CD14-positive monocyte (primary cell): ENCODE results near the gene UBXN11. TPM values are rescaled to one million over a fixed set of nuclear protein-coding genes. Genes with fewer than 3 reads are reported as not detected.
A peak's percentile ranks its signal among the peaks of the same experiment; 100 is the strongest.

ENCODE experiments used
- DNase-seq, 3 donors: peaks; one replicate each; pipeline ENCODE4 v3.0.0-alpha.2; 2011 to 2022
- H2AFZ ChIP-seq: 2 replicates; pipeline ENCODE4 v1.6.0; 2012; ENCODE audit warnings: mild to moderate bottlenecking, low read depth, low read length, inconsistent platforms; ENCODE audit not compliant: insufficient read depth, poor library complexity, severe bottlenecking
- H3K27ac ChIP-seq, 2 donors: 1 replicate in 1 of 2; 2 replicates in 1 of 2; pipeline ENCODE4 v1.5.1; 2012 to 2013; ENCODE audit warnings: low read length in 2 of 2, control low read depth in 1 of 2, inconsistent platforms in 1 of 2, low read depth in 1 of 2, mild to moderate bottlenecking in 1 of 2
- H3K27me3 ChIP-seq, 2 donors: one replicate each; pipeline versions ENCODE4 v1.6.0 to v1.6.1; 2011 to 2013; ENCODE audit warnings: low read length in 2 of 2; ENCODE audit not compliant: control insufficient read depth in 2 of 2, insufficient read depth in 2 of 2
- H3K36me3 ChIP-seq, 2 donors: replicated peaks in 1 of 2; 1 replicate in 1 of 2; 2 replicates in 1 of 2; pipeline versions ENCODE4 v1.5.1 to v1.6.1; 2012 to 2013; ENCODE audit warnings: low read length in 2 of 2, control low read depth in 1 of 2, inconsistent platforms in 1 of 2, mild to moderate bottlenecking in 1 of 2; ENCODE audit not compliant: insufficient read depth in 2 of 2, control insufficient read depth in 1 of 2
- H3K4me1 ChIP-seq, 2 donors: 1 replicate in 1 of 2; 2 replicates in 1 of 2; pipeline versions ENCODE4 v1.5.1 to v1.6.1; 2012 to 2013; ENCODE audit warnings: low read length in 2 of 2, control low read depth in 1 of 2, inconsistent platforms in 1 of 2, mild to moderate bottlenecking in 1 of 2, moderate library complexity in 1 of 2; ENCODE audit not compliant: insufficient read depth in 2 of 2, control insufficient read depth in 1 of 2
- H3K4me2 ChIP-seq: replicated peaks from 2 replicates; pipeline ENCODE3; 2012; ENCODE audit warnings: low read length, moderate library complexity, mild to moderate bottlenecking; ENCODE audit not compliant: poor library complexity, severe bottlenecking; ENCODE audit errors: extremely low read depth
- H3K4me3 ChIP-seq, 3 experiments: fragments of 200-600 bp in 1 of 3; sonication (generic) in 1 of 3; replicated peaks in 1 of 3; 1 replicate in 2 of 3; 2 replicates in 1 of 3; pipeline ENCODE4 v1.5.1; 2011 to 2013; ENCODE audit warnings: low read length in 3 of 3, mild to moderate bottlenecking in 3 of 3, control low read depth in 2 of 3, low read depth in 2 of 3, inconsistent platforms in 1 of 3, moderate library complexity in 1 of 3
- H3K79me2 ChIP-seq: 2 replicates; pipeline ENCODE4 v1.6.0; 2012; ENCODE audit warnings: mild to moderate bottlenecking, control low read depth, inconsistent platforms, low read length, moderate library complexity; ENCODE audit not compliant: insufficient read depth
- H3K9ac ChIP-seq: 2 replicates; pipeline ENCODE4 v1.6.0; 2017; ENCODE audit warnings: low read length, mild to moderate bottlenecking; ENCODE audit not compliant: insufficient read depth, poor library complexity, severe bottlenecking
- H3K9me3 ChIP-seq, 2 donors: replicated peaks in 1 of 2; 1 replicate in 1 of 2; 2 replicates in 1 of 2; pipeline versions ENCODE4 v1.5.1 to v1.6.1; 2012 to 2013; ENCODE audit warnings: low read length in 2 of 2, control low read depth in 1 of 2; ENCODE audit not compliant: control insufficient read depth in 1 of 2, insufficient read depth in 1 of 2
- H4K20me1 ChIP-seq: 2 replicates; pipeline ENCODE4 v1.6.0; 2012; ENCODE audit warnings: mild to moderate bottlenecking, low read length, control low read depth, moderate library complexity; ENCODE audit not compliant: insufficient read depth
- H3K27ac Mint-ChIP-seq, 7 donors: one replicate each; pipeline ENCODE4 v1.8.0; 2020; ENCODE audit warnings: mild to moderate bottlenecking in 7 of 7, mixed read lengths in 7 of 7, moderate library complexity in 6 of 7, inconsistent platforms in 2 of 7
- H3K27me3 Mint-ChIP-seq, 3 donors: one replicate each; pipeline ENCODE4 v1.8.0; 2021 to 2022; ENCODE audit warnings: low read depth in 3 of 3, mild to moderate bottlenecking in 3 of 3, mixed read lengths in 3 of 3, moderate library complexity in 3 of 3, inconsistent platforms in 1 of 3
- H3K36me3 Mint-ChIP-seq, 2 donors: one replicate each; pipeline ENCODE4 v1.8.0; 2020; ENCODE audit warnings: mixed read lengths in 2 of 2, inconsistent platforms in 1 of 2, mild to moderate bottlenecking in 1 of 2
- H3K4me1 Mint-ChIP-seq: one replicate; pipeline ENCODE4 v1.8.0; 2020; ENCODE audit warnings: mild to moderate bottlenecking, mixed read lengths
- H3K4me3 Mint-ChIP-seq, 2 donors: one replicate each; pipeline ENCODE4 v1.8.0; 2020; ENCODE audit warnings: mild to moderate bottlenecking in 2 of 2, mixed read lengths in 2 of 2, moderate library complexity in 1 of 2
- H3K9me3 Mint-ChIP-seq, 7 donors: one replicate each; pipeline ENCODE4 v1.8.0; 2020 to 2022; ENCODE audit warnings: mixed read lengths in 7 of 7, mild to moderate bottlenecking in 6 of 7, moderate library complexity in 6 of 7, inconsistent platforms in 2 of 7
- WGBS: methylation state at CpG from one replicate; pipeline ENCODE4 v1.1.5; 2013; ENCODE audit warnings: missing lambda C conversion rate; ENCODE audit not compliant: insufficient coverage; 5-methylcytosine and 5-hydroxymethylcytosine counted together
- intact Hi-C, 2 donors: fragments of 100-400 bp; cut with micrococcal nuclease; formaldehyde crosslinking; loops; one replicate each; pipeline versions ENCODE4 v1.15.0 to v1.15.1; 2023
- polyA plus RNA-seq, 3 donors: library from polyadenylated mRNA; depleted of rRNA in 1 of 3; unstranded in 2 of 3; stranded (reverse) in 1 of 3; fragments of 300-500 nt in 2 of 3; fragments of >200 nt in 1 of 3; fragmentation: Illumina TruSeq in 2 of 3; gene quantifications; 1 replicate in 2 of 3; 2 replicates in 1 of 3; pipeline ENCODE4 v1.2.3, GENCODE V29; 2012 to 2021
- TF ChIP-seq, protein P1 (sequence below): fragments of 200-600 bp; IDR thresholded peaks from one replicate; pipeline ENCODE4 v1.8.0; 2022; ENCODE audit warnings: antibody characterized with exemption, mild to moderate bottlenecking

Gene UBXN11
- polyA plus RNA-seq, 3 donors: 48.0 to 885 (median 52.1) TPM

DNA sequence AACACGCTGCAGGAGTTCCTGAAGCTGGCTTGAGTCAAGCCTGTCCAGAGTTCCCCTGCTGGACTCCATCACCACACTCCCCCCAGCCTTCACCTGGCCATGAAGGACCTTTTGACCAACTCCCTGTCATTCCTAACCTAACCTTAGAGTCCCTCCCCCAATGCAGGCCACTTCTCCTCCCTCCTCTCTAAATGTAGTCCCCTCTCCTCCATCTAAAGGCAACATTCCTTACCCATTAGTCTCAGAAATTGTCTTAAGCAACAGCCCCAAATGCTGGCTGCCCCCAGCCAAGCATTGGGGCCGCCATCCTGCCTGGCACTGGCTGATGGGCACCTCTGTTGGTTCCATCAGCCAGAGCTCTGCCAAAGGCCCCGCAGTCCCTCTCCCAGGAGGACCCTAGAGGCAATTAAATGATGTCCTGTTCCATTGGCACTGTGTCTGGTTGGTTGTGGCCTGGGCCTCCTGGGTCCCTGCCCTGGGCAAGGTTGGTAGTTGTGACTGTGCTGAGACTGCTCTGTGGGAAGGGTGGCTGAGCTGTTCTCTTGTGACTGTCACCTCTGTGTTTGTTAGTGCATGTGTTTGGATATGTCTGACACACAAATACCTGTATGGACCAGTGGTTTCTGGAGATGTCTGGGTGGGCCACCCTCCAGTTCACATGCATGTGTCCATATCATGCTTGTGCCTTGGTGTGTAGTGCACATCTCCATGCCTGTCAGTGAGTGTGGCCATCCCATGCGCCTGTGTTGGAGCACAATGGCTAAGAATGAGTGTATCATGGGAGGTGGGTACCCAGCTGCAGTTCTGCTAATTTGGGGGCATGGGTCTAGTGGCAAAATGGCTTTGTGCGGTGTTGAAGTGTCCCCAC lies 25.1 kb downstream of the UBXN11 start:
- 100% methylated on average over 3 of the region's 5 CpGs for WGBS
- DNase-seq: no peak
- peak overlapping the region; percentile 92 for H3K4me2 ChIP-seq

DNA sequence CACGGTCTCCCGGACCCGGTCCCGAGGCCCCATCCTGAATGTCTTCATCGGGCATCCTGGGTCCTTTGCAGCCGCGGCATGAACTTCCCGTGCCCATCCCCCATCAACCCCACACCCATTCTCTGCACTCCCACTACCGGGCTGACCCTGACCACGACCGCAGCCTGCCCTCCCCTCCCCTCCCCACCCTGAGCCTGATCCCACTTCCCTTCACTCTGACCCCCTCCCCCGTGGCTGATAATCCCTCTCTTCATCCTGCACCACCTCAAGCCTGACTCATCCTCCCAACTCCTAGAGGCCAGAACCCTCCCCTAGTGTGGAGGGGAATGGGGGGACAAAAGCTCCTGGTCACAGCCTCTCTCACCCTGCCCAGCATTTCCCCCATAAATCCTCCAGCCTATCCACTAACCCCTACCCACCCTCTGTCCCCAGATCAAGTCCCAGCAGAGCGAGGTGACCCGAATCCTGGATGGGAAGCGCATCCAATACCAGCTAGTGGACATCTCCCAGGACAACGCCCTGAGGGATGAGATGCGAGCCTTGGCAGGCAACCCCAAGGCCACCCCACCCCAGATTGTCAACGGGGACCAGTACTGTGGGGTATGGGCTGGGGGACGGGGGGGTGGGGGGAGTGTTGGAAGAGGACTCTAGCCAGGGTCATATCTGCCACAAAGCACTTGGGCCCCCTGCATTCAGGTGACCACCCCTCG lies 25.9 kb downstream of the UBXN11 start:
- H3K4me1 Mint-ChIP-seq: peaks cover 88% of the 10 kb centered on the region
- H3K79me2 ChIP-seq: peaks cover 82% of the 10 kb centered on the region
- no peaks in the 10 kb centered on the region for H3K9me3 ChIP-seq
- peaks cover 43 to 48% of the 10 kb centered on the region in 2 donors for H3K36me3 ChIP-seq
- peak overlapping the region; percentile 74 to 93 (median 83) for H3K4me3 ChIP-seq
- peaks cover 57 to 76% of the 10 kb centered on the region in 2 donors for H3K36me3 Mint-ChIP-seq
- peak overlapping the region; percentile 96 to 100 (median 100) for H3K27ac Mint-ChIP-seq
- peaks cover 41% of the 10 kb centered on the region for H4K20me1 ChIP-seq
- 14% methylated on average over 7 of the region's 20 CpGs for WGBS
- peak overlapping the region; percentile 92 for H3K4me2 ChIP-seq
- H3K27me3 ChIP-seq: no peaks in the 10 kb centered on the region
- TF ChIP-seq, protein P1, sequence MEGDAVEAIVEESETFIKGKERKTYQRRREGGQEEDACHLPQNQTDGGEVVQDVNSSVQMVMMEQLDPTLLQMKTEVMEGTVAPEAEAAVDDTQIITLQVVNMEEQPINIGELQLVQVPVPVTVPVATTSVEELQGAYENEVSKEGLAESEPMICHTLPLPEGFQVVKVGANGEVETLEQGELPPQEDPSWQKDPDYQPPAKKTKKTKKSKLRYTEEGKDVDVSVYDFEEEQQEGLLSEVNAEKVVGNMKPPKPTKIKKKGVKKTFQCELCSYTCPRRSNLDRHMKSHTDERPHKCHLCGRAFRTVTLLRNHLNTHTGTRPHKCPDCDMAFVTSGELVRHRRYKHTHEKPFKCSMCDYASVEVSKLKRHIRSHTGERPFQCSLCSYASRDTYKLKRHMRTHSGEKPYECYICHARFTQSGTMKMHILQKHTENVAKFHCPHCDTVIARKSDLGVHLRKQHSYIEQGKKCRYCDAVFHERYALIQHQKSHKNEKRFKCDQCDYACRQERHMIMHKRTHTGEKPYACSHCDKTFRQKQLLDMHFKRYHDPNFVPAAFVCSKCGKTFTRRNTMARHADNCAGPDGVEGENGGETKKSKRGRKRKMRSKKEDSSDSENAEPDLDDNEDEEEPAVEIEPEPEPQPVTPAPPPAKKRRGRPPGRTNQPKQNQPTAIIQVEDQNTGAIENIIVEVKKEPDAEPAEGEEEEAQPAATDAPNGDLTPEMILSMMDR: no peak
- peak overlapping the region; percentile 91 to 92 for H3K4me3 Mint-ChIP-seq
- H3K4me1 ChIP-seq: peaks cover 93 to 94% of the 10 kb centered on the region in 2 donors
- H2AFZ ChIP-seq: no peak overlapping the region
- peak in 1 of 3 donors; percentile 59 for DNase-seq
- intact Hi-C loops: no loop called here
- peak overlapping the region; percentile 99 to 100 for H3K27ac ChIP-seq
- H3K27me3 Mint-ChIP-seq: peaks cover 0 to 7% (median 2%) of the 10 kb centered on the region in 3 donors
- H3K9me3 Mint-ChIP-seq: no peaks in the 10 kb centered on the region
- peak overlapping the region; percentile 96 for H3K9ac ChIP-seq

More for the DNA sequence above, 25.1 kb downstream of the UBXN11 start:
- Mint-ChIP-seq H3K27ac (peak overlapping the region; percentile 96 to 100 (median 100)), H3K4me1 (peaks cover 88% of the 10 kb centered on the region), H3K36me3 (peaks cover 56 to 78% of the 10 kb centered on the region in 2 donors), H3K9me3 (no peaks in the 10 kb centered on the region), H3K4me3 (peak overlapping the region; percentile 91 to 92), H3K27me3 (peaks cover 0 to 7% (median 2%) of the 10 kb centered on the region in 3 donors)
- peaks cover 90% of the 10 kb centered on the region for H3K79me2 ChIP-seq
- H3K27me3 ChIP-seq: no peaks in the 10 kb centered on the region
- H3K4me1 ChIP-seq: peaks cover 93 to 94% of the 10 kb centered on the region in 2 donors
- peak overlapping the region; percentile 74 to 93 (median 83) for H3K4me3 ChIP-seq
- H3K9ac ChIP-seq: peak overlapping the region; percentile 96
- H3K27ac ChIP-seq: peak overlapping the region; percentile 99 to 100
- TF ChIP-seq, protein P1: no peak
- peaks cover 41% of the 10 kb centered on the region for H4K20me1 ChIP-seq
- no peak overlapping the region for H2AFZ ChIP-seq
- no peaks in the 10 kb centered on the region for H3K9me3 ChIP-seq
- intact Hi-C loops: no loop called here
- H3K36me3 ChIP-seq: peaks cover 43 to 48% of the 10 kb centered on the region in 2 donors
